Renal pelvis (tissue), 4 donors: ENCODE data around the gene NOS1AP. TPM values are rescaled to one million over a fixed set of nuclear protein-coding genes. Genes with fewer than 3 reads are reported as not detected.
"Not testable (repeated sequence)": the region's sequence is repeated elsewhere in the genome, so short reads cannot be mapped to it uniquely, and the experiment has no call there.

Experiments
- DNase-seq: peaks from one replicate; pipeline ENCODE4 v3.0.0-alpha.2; 2013
- polyA plus RNA-seq, 3 donors: library from polyadenylated mRNA; unstranded; fragments of 120-200 nt; gene quantifications; one replicate each; pipeline ENCODE4 v1.2.1, GENCODE V29; 2013; ENCODE audit not compliant: insufficient read length in 3 of 3

The NOS1AP gene
- polyA plus RNA-seq, 3 donors: 9.6 to 14.1 (median 10.0) TPM

DNA sequence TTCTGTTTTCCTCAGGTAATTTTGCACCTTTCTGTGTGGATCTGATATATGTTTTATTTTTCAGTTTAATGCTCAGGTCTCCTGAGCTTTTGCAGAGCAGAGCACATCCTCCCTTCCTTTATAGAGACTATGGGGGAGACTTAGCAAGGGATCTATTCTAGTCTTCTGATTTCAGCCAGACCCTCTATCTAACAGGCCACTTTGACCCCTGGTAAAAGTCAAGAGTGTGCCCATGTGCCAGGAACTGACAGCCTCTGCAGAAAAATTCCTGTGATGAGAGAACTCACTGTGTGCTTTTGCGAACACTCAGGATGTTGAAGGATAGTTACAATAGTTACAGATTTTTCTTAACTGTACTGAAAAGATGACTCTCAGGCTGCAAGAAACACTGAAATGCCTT, 123.3 kb downstream of the NOS1AP start:
- DNase-seq: no peak

DNA sequence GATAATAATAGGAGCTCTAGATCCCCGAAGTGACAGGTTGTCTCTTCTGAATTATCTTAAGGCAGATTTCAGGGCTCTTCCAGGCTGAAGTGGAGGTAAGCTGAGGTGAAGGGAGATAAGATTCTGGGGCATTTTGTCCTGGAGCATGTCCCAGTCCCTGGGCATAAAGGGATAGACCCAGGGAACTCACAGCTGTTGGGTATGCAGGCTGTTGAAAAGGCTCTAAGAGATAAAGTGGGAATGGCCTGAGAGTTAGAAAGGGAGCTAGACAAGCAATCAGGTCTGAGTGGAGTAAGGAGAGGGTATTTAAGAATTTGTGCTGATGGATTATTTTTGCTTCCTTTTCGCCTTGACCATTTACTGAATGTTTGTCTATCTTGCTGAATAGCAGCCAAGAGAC, 123.7 kb downstream of the NOS1AP start:
- no peak for DNase-seq

DNA sequence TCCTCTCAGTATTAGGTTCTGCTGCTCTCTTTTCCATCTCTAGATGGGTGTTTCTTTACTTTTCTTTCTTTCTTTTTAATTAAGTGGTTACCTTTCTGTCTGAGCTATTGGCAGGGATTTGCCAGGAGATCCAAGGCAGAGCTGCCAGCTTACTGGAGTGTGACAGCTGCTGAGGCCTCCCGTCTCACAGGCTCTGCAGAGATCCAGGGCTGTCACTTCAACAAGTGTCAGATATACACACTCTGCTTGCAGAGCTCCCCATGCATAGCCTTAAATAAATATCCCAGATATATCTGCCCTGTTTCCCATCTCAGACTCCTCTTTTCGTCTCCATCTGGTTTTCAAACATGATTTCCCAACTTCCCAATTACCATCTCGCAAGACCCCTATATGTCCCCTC, 124.3 kb downstream of the NOS1AP start:
- DNase-seq: peak; percentile 56

DNA sequence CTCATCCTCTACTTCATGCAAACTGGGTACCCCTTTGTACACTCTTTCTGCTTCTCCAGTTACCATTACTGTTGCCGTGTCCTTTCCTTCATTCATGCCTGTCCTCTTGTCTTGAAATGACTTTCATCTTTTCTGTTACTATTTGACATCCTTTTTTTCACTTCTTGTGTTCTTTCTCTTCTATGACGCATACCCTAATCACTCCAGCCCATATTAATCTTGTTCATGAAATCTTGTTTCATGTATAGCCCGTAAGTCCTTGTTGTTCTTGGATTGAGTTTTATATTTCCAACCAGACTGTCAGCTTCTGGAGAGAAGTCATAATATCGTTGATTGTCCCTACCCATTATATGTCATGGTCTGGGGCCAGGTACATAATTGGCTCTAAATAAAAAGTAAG, 126.1 kb downstream of the NOS1AP start:
- no peak for DNase-seq

DNA sequence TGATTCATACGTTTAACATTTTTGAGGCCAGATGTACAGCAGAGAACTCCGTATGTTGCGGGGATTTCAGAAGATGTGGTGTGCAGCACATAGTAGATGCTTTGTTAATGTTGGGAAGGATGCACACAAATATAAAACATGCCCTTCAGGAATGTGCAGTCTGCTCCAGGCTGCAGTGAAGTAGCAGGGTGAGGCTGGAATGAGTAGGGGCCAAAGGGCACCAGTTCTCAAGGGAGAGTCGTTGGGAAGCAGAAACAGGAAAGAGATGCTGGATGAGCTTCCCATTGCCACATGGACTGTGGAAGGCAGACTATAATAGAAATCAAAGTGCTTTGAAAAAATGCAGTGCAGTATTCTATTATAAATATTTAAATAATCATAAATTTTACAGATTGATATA, 126.9 kb downstream of the NOS1AP start:
- DNase-seq: no peak

DNA sequence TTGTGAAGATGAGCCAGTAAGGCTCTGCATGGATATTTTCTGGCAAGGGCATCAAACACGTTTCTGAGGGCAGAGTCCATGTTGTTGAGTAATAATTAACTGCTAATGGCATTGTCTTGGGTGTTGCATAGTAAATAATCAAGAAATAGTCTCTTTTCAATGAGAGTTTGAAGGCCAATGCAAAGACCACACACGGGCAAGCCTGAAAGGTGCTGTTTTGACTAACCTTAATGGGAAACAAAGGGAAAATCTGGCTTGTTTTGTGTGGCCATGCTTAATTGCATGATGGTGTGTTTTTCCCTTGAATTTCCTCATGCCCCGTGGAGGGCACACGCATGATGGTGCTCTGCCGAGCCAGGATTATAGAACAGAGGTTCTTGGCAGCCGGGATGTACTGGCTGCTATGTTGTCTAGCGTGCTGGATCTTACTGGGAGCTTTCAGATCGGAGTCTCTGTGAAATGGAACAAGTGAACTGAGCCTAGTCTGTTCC, 127.6 kb downstream of the NOS1AP start:
- DNase-seq: no peak

DNA sequence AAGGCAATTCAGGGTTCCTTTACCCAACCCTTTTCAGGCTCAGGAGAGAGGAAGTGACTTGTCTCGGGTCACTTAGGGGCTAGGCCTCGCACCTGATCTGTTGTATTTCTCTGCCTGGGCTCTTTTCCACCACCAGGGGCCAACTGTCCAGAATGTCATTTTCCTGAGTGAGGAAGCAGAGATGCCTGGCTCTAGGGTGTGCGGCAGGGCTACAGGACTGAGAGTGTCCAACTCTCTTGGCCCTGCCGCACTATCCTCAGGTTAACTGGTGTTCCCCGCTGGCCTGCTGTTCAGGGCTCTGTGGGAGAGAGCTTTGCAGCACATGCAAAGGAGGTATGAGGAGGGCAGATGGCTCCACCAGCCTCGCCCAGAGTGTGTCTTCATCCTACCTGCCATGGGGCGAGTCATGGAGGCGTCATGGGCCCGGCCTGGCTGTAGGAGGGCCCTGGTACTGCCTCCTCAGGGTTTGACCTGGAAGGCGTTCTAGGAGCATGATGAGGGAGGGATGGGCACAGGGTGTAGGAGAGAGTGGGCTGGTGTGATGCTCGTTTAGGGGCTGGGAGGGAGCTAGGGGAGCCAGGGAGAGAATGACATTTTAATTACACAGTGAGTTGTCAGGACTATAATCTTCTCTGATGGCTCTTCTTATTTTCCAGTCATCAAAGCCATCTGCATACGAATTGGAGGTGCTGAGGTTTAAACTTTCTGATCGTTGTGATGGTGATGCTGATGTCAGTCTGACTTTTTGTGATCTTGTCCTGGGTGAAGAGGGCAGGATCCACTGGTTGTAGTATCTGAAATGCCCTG, 128.3 kb downstream of the NOS1AP start:
- DNase-seq: no peak

DNA sequence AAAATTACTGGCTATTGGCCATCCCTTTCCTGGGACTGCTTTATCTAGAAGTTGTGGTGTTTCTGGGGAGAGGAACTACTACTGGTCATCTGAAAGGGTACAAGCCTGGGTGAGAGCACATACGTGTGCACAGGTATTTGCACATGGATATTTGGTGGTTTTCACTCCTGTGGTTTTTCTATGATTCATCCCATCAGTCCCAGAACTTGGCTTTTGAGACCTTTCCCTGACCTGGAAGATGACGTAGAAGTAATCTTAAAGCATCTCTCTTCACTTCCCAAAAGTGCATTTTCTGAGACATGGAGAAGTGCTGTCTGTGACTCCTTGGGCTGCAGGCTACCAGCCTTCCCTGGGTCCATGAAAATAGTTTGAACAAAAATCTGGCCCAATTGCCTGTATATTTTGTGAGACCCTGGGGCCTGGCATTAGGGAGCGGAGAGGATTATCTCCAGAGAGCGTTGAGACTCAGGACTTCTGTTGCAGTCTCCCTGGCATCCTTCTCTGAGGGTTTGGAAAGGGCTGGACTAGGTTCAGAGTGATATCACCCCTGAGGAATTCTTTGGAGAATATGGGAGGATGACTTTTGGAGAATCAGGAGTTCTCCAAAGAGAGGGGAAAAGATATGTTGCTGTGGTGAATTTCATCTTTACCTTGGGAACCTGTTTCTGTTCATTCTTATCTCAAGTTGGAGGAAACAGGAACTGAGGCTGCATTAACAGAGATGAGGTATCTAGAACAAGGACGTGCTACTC, 130.8 kb downstream of the NOS1AP start:
- no peak for DNase-seq

DNA sequence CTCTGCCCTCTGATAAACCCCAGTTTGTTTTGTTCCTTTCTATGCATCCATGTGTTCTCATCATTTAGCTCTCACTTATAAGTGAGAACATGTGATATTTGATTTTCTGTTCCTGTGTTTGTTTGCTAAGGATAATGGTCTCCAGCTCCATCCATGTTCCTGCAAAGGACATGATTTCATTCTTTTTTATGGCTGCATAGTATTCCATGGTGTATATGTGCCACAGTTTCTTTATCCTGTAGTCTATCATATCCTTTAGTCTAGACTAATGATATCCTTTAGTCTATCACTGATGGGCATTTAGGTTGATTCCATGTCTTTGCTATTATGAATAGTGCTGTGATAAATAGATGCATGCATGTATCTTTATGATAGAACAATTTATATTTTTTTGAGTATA, 131.6 kb downstream of the NOS1AP start:
- DNase-seq: not testable (repeated sequence)

DNA sequence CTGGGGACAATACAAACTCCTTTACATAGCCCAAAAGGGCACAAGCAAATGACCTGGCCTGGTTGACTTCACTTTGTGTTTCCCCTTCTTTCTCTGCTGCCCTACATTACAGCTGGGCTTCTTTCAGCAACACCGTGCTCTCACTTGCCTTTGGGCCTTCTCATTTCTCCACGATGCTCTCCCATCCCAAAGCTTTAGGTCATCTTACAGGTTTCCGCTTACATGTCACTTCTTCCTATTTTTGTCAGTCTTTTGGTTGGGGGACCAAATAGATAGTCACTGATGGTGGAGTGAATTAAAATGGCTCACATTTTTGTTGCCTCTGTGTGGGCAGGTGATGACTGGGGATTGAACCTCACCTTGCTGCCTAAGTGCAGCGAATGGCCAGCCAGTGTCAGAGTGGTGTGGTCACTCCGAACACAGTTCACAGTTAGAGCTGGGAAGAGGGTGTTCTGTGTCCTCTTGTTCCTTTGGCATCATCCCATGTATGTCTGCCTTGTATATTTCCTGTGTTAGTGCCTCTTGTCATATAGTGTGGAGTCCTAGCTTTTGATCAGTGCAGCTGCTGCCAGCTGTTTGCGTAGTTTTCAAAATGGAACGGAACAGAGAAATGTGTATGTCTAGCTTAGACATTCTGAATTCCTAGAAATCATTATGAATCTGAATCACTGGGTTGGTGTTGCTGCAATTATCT, 134.8 kb downstream of the NOS1AP start:
- peak; percentile 61 for DNase-seq

DNA sequence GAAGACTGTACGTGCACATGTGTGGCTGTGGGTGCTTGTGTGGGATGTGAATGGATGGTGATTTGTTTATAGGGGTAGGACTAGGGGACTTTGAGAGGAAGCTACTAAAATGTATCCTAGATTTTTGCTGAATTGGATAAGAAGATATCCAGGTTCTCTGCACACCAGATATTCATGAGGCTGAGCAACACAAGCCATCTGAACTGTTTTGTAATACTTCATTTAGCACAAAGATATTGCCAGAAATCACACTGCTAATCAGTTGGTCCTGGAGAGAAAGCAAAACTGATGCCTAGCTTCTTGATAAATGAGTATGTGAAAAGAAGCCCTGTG, 135.3 kb downstream of the NOS1AP start:
- DNase-seq: no peak

DNA sequence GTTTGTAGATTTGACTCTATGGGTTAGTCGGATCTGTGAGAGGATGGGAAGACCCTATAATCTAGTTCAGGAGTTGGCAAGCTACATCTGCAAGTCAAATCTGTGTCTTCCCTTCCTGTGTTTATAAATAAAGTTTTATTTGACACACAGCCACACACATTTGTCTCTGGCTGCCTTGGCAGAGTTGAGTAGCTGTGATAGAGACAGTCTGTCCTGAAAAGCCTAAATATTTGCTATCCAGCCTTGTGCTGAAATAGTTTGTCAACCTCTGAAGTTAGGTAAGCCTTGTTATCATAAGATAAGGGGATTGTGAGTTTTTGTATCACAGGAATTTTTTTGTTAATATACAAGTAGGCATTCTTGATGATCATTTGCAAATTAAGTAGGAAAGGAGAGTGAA, 136.8 kb downstream of the NOS1AP start:
- DNase-seq: no peak

DNA sequence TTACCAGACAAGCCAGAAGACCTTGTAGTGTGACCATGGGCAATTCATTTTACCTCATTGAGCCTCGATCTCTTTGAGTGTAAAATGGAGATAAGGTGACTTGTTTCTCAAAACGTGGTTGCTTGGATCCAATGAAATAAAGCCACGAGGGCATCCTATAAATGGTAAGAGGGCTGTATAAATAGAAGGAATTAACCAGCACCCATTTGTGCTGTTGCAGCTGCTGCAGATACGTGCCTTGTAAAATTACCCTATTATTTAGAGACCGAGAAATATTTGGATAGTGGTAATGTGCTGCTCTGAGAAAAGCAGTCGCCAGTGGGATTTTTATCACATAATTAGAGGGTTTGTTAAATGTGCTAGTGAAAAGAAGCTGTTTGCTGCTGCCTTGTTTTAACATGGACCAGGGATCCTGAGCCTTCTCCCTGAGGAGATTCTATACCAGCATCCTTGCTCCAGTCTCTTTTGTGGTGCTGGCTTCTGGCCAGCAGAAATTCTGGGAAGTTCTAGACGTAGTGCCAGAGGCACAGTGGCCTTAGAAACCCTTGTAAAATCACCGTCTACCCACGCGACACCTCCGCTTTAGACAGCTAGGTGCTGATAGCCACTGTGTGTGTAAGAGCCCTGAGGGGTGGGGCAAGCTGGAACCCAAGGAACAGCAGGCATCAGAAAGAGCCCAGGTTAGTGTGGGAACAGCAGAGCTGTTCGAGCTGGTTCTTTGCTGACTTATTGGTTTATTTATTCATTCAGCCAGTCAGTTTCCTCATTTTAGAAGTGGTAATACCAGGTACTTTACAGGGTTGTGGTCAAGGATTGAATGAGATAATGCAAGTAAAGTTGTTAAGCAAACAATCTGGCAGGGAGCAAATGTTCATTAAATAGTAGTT, 137.5 kb downstream of the NOS1AP start:
- no peak for DNase-seq

DNA sequence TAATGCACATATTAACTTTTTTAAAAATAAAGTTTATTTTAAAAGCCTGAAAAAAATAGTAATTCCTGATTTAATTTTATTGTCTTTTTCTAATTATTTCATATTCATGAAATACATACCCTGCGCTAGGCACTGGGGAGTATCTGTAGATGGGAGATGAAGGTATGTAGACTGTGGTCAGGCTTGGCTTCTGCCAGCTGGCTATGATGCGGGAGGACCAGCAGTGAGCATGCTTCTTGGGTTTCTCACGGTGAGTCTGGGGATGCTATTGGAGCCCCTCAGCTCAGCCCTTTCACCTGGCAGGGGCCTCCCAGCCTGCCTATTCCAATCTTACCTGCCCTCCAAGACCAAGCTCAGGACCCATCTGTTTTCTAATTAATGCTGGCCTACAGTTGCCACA, 138.4 kb downstream of the NOS1AP start:
- no peak for DNase-seq

DNA sequence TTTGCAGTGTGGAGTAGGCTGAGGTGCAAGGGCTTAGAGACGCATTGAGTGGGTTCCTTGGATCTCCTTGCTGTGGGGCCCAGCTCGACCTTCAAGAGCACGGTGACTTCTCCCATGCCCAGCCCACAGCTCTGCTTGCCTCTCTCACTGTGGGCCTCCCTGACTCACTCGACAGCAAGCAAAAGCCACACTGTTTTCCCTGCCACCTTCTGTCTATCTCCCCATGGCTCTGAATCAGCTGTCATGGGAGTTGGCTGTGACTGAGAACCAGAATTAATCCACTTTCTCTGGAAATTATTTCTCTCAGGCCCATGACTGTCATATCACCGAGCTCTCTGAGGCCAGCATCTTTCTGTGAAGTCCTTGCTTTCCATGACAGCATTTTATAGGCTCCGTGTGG, 140.7 kb downstream of the NOS1AP start:
- DNase-seq: no peak

DNA sequence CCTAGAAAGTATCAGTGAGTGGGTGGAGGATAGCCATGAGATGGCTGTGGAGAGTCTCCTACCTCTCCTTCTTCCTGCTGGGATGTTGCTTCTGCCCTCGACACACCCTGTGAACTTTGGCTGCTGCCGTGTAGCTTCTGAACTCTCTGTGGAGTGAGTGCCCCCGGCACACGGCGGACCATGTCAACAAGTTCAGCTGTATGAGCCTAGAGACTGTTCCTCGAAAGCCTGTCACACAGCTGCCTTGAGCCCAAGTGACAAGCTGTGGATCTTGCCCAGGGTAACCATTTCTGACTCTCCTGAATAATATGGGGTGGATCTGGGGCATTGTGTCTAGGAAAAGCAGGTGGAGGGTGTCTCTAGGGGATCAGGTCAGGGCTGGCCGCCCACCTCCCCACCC, 143.2 kb downstream of the NOS1AP start:
- no peak for DNase-seq

DNA sequence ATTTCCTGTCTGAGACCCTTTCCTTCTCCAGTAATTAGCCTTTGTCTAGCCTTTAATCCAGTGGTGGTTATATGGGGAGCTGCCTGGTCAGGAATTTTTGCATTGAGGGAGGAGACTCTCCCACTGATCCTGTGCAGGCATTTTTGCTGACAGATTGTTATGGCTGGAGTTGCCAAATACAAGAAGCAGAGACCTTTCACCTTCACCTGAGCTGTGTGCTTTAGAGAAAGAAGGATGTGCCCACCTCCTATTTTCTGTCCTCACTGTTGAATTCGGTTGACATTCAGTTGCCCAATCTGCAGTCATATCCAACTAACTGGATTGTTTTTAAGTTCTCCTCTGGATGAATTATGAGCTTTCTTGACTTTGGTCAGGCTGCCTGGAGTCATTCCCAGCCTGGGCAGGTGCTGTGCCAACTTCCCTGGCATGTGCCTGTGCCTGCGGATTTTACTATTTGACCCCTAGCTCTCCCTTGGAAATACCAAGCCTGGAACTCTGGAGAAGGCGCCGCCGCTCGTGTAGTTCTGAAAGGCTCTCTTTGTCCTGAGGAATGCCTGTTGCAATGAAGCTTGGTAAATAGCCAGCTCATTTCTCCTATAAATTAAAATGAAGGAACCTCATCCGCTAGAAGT, 143.9 kb downstream of the NOS1AP start:
- DNase-seq: peak; percentile 76

DNA sequence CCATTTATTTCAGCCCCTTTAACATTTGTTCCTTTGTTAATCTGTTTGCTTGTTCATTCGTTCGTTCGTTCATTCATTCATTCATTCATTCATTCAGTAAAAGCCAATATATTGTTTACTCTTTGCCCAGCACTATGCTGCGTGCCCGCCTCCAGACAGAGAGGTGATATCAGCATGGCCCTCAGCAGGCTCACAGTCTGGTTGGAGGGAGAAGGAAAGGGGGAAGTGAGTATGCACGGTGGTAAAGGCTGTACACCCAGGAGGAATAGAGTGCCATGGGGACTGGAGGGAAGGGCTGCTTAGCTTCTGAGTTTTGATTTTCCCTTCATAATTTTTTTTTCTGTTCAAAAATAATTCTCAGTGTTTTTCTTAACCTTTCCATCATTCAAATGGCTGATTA, 144.7 kb downstream of the NOS1AP start:
- no peak for DNase-seq

DNA sequence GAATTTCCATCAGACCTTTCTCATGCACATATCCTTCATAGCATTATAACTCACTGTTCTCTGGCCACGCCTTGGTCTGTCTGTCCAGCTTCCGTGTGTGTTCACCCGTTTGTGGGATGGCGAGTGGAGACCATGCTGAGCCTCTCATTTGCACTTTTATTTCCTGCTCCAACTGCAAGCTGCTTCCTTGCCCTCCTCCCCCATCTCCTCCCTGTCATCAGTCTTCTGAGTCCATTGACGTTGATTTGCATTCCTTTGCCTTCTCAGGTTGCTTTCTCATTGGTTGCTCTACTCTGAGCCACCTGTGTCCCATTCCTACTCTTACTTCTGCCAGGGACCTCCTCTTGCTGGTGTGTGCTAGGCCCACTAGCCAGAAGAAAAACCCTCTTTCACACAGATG, 146.4 kb downstream of the NOS1AP start:
- peak; percentile 77 for DNase-seq

DNA sequence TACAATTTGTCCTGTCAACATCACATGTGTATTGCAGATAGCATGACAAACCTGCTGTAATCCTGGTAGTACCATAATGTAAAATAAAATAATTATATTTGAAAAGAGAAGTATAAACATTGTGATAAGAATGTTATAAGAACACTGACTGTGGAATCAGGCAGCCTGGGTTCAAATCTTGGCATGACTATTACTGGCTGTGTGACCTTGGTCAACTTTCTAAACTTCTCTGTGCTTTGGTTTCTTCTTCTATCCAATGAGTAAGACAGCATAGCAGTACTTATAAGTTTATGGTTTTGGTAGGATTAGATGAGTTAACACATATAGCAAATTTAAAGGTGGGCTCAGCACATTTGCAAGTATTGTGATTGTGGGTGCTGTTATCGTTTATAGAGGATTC, 147.1 kb downstream of the NOS1AP start:
- DNase-seq: no peak

DNA sequence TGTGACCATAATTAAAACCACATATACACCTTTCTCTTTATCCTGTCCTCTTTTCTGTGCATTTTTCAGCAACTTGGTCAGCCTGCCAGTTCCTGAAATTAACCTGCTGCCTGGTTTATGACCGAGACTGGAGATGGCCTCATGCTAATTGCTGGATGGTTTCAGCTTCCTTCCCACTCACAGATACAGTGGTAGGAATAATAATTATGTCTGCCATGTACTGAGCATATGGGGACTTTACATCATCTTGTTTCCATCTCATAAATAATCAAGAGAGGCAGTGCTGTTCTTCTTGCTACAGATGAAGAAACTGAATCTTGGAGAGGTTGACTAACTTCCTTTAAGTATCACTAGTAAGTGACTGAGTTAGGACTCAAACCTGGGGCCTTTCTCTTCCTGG, 148.2 kb downstream of the NOS1AP start:
- DNase-seq: no peak
